Suppressor macrophage treated with lipopolysaccharide for 1 hour (primary cell): ENCODE measurements around the gene MGAT5.

ENCODE experiments used
- DNase-seq, 3 donors: peaks; one replicate each; pipeline ENCODE4 v3.0.0-alpha.2; 2020 to 2022

The MGAT5 gene

DNA sequence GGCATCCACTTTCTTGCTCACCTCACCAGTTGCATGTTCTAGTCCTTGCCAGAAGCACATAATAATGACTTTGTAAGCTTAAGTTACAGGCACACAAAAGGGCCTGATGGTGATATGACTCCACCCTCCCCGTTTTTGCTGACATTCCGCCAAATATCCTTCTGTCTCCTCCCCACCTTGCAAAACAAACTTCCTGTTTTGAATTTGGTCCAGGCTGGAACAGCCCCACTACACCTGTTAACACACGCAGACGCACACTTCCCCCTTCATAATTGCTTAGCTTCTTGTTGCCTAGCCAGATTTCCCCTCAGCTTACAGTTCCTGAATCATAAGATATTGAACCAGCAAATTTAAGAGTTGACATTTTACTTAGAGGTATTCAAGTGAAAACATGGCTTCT, at the start of gene MGAT5:
Gene MGAT5 (plus strand): TSS at position 269 of the 400 bp plus-strand sequence. CDS start 332 bp downstream, outside the sequence.
- DNase-seq: no peak

DNA sequence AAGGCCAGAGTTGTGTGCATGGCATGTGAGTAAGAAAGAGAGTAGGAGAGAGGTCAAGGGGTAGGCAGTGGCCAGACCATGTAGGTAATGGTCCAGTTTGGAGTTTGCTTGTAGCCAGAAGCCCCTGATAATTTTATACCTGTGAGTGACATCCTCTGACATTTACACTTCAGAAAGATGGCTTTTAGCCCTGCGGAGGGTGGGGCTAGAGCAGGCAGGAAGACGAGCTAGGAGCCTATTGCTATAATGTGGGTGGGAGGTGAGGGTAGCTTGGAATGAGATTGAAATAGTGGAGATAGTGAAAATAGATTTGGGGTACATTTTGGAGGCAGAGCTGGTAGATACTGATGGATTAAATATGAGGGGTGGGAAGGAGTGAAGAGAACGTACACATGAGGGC, 48.8 kb upstream of the MGAT5 start:
- no peak for DNase-seq

GRCh38 chr2:134206031-134206430, 47.8 kb upstream of the MGAT5 start:
- DNase-seq: peak; percentile 44 to 79 (median 73)

DNA sequence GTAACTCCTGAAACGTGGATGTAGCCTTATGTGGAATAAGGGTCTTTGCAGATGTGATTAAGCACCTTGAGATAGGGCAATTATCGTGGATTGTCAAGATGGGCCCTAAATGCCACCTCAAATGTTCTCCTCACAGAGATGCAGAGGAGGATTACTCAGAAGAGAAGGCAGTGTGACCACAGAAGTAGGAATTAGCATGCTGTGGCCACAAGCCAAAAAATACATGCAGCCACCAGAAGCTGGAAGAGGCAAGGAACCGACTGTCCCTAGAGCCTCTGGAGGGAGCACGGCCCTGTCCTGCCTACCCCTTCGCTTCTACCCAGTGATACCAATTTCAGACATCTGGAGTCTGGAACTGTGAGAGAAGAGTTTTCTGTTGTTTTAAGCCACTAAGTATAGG, 47.3 kb upstream of the MGAT5 start:
- DNase-seq: peak; percentile 37 to 51 (median 43)

- DNase-seq: peak; percentile 44 to 64 (median 45)
Measured at GRCh38 chr2:134207589-134208209, 46.2 kb upstream of the MGAT5 start.

DNA sequence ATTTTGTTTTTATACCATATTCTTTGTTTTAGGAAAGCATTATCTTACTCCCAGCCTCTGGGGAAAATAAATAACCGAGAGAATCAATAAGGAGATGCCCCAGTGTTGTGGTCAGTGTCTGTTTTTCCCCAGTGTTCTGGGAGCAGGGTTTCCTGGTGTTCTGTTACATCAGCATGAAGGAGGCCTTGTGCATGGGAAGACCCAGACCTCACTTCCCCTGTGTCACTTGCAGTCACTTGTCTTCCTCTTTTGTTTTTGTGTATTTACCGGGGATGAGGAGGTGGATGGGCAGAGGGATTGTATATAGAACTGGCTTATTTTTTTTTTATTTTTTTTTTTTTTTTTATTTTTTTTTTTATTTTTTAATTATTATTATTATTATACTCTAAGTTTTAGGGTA, 45.0 kb upstream of the MGAT5 start:
- DNase-seq: peak; percentile 75 to 85 (median 77)

DNA sequence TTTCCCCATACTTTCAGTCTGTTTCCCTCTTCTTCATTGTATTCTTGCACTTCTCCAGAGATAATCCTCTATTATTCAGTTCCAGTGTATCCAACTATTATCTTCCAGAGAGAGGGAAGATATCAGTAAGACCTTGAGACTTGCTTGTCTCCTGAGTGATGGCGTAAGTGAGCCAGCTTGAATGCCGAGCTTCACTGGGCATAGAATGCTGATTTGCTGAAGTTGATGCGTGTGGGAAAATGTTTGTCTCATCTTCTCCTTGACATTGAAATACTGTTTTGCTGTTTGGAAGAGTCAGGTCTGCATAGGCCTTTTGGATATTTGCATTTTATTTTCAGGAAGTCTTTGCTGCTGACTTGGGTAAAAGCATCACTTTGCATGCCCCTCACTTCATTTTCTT, 41.1 kb upstream of the MGAT5 start:
- no peak for DNase-seq

- DNase-seq: no peak
Measured at GRCh38 chr2:134216152-134216829, 37.6 kb upstream of the MGAT5 start.

DNA sequence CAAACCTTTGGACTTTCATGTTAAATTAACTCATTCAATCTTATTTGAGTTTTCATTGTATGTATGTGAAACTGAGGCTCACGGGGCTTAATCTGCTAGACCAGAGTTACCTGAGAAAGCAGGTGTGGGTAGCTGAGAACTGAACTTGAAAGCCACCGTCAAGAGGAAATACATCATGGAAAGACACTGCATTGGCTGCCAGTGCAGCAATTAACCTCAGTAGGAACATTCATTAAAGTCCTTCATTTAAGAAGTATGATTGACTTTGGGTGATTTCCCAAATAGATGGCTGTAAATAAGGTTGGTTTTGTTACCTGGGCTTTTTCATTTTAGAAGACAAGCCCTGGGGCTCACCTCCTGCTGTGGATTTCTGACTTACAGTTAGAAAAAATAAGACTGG, 36.5 kb upstream of the MGAT5 start:
- DNase-seq: no peak

DNA sequence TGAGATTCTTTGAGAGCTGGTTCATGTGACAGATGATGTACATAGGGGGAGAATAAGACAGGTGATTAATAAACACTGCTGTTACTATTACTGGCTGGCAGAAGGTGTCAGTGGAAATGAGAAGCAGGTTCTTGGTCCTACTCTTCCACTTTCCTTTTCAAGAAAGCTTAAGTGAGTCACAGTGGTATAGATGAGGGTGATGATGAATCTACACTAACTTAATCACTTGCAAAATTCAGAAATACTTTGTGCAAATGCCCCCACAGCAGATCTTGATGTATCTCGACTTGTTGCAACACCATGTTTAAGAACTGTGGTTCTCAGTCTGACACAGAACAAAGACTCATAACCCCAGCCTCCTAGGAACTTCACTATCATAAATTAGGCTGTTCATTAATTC, 35.9 kb upstream of the MGAT5 start:
- DNase-seq: peak; percentile 75 to 94 (median 91)

DNA sequence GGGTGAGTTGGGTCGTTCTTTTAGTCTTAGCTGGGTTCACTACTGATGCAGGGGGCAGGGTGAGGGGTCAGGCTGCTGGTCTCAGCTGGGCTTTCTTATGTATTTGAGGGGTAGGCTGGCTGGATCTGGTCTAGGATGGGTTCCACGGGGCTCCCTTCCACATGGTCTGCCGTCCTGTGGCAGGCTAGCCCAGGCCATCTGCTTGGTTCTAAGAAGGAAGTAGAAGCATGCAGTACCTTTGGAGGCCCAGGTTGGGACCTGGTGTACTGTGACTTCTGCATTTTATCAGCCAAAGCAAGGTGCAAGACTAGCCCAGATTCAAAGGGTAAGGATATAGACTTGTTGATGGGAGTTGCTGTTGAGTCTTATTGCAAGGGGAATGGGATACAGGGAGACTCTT, 35.5 kb upstream of the MGAT5 start:
- DNase-seq: peak in 1 of 3 donors; percentile 7

- peak; percentile 85 to 95 (median 94) for DNase-seq
Measured at GRCh38 chr2:134218930-134219658, 34.8 kb upstream of the MGAT5 start.

GRCh38 chr2:134220344-134220974, 33.4 kb upstream of the MGAT5 start:
- DNase-seq: peak; percentile 62 to 63 (median 63)

- DNase-seq: no peak
Measured at GRCh38 chr2:134224005-134224404, 29.9 kb upstream of the MGAT5 start.

DNA sequence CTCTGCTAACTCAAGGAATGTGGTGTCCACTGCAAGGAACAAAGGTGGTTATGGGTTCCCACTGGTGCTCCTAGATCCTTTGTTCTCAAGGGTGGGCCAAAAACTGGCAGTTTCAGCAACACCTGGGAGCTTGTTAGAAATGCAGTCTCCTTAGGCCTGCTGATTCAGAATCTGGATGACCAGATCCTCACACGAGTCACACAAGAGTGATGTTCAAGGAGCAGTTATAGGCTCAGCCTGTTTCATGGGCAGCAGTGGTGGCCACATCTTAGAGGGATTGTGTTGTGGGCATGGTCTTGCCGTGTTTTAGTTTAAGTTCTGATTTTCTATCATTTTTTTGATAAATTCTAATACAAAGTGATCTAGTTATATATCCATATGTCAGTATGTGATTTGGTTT, 28.7 kb upstream of the MGAT5 start:
- DNase-seq: peak in 1 of 3 donors; percentile 29

DNA sequence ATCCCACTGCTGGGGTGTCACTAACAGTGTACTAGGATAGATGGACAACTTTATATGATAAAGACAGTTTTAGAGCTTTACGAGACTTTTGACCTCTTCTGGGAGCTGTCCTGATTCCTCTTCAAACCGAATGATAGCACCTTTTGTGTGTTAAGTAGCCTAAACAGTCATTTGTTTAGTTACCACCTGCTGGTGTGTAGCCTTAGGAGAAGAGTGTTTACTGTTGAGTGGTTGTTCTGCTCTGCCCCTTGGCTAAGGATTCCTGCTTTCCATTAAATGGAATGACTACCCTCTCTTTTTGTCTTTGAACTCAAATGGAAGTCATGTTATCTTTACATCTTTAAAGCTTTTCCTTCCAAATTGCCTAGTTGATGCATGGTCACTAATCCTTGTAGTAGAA, 28.0 kb upstream of the MGAT5 start:
- no peak for DNase-seq

DNA sequence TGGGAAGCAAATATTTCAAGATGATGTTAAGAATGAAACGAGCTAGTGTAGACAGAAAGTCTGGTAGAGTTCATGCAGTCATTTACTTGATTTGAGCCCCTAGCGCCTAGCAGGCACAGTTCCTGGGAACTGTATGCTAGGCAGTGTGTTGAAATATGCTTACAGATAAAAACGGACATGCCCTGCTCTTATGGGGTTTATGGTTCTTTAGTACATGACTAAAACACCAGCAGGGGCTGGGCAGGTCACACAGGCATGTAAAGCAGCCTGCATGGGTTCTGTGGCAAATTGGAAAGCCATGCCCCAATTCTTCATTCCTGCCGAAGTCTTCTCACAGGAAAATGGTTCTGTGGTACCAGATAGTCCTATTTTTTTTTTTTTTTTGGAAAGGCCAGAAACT, 27.3 kb upstream of the MGAT5 start:
- DNase-seq: no peak

- DNase-seq: no peak
Measured at GRCh38 chr2:134227666-134228065, 26.2 kb upstream of the MGAT5 start.

DNA sequence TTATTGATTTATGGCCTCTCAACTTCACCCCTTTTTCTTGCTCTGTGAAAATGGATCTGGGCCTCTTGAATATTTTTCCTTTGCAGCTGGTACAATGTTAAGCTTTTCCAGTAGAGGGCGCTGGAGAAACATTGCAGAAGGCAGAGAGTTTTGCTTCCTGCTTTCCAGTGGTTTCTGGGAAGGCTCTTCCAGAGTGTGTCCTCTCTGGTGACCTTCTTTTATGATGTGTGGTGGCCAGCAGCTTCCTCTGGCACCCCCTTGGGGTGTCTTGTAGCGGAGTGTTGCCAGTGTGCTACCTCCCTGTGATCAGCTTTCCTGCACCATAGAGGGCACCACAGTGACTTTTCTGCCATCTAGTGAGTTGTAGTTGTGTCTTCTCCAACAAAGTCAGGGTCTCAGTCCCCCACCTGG, 25.4 kb upstream of the MGAT5 start:
- peak; percentile 62 to 70 (median 62) for DNase-seq

DNA sequence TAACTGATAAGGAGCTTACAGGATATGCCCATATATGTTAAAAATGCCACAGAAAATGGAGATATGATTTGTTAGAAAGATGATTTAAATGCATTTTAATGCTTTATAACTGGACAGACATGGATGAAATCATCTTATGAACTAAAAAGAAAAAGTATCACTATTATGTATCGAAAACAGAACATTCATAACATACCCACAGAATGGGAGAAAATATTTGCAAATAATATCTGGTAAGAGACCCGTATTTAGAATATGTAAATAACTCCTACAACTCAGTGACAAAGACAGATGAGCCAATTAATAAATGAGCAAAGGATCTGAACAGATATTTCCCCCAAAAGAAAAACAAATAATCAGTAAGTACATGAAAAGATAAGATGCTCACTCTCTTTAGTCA, 24.3 kb upstream of the MGAT5 start:
- no peak for DNase-seq

- no peak for DNase-seq
Measured at GRCh38 chr2:134230885-134231284, 23.0 kb upstream of the MGAT5 start.

- no peak for DNase-seq
Measured at GRCh38 chr2:134231301-134231964, 22.4 kb upstream of the MGAT5 start.

DNA sequence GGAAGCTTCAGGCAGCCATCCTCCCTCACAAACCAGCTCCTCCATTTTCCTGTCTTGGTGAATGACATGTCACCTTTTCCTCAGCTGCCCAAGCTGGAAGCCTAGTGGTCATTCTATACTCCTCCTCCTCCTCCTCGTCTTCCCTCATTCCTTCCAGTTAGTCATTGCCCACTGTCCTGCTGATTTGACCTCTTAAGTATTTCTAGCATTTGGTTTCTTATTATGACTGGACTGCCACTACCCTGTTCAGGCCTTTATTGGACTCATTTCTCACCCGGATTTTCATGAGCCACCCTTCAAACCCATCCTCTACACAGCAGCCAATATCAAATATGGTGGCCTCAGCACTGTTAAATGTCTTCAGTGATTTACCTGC, 21.9 kb upstream of the MGAT5 start:
- no peak for DNase-seq
